ENCODE measurements around the gene PLCH1.
"Not testable (repeated sequence)": the region's sequence is repeated elsewhere in the genome, so short reads cannot be mapped to it uniquely, and the experiment has no call there.

PLCH1 gene

DNA sequence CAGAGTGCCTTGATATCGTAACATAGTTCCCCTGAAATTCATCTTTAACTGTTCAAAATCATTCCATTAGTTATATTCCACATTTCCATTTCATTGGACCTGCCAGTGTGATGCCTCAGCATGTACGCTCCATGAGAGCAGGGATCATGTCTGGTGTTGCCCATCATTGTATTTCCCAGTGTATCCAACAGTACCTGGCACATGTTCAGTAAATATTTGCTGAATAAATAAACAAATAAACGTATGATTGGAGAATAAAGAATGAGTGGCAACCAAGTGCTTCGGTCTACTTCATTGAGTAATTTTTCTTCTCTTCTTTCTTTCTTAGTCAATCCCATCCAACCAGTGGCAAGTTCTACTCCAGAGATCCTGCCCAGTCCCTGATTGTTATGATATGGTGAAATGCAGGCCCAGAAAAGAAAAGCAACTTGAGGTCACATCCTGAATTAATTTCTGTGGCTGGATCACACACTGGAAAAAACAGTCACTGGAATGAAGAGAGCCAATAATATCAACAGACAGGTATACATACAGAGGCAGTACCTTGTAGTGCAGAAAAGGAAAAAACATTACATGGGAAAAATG, 101.2 kb downstream of the PLCH1 start:
- DNase-seq (ENCODE audit: low read depth), result no peak

DNA sequence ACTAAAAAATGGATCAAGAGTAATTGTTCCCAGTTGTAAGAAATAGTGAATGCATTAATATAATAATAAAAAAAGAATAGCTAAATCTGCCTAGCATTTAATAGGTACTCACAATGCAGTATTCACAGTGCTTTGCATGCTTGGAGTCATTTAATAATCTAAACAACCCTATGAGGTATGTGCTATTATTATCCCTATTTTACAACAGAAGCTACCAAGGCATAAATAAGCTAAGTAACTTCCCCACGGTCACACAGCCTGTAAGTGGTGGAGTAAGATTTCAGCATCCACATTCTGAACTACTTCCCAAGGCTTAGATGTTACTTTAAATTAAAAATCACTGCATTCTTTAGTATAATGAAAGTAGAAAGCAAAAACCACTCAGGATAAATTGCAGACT, 102.9 kb downstream of the PLCH1 start:
- DNase-seq (ENCODE audit: low read depth), result no peak

DNA sequence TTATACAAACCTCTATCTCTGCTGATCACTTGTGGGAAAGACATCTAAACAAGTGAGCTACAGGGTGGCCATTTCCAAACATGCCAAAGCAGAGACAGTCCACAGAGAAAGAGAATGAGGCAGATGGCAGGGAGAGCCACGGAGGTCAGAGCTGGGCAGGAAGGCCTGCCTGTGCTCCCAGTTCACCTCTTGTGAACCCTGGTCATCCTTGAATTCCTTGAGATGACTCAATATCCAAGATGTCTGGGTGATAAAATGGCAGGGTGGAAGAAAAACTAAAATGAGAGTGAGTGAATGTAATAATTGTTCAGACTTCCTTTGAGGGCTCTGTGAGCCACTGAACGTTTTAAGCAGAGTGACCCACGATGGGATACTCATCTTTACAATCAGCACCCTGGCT, 104.8 kb downstream of the PLCH1 start:
- DNase-seq (ENCODE audit: low read depth), result no peak

DNA sequence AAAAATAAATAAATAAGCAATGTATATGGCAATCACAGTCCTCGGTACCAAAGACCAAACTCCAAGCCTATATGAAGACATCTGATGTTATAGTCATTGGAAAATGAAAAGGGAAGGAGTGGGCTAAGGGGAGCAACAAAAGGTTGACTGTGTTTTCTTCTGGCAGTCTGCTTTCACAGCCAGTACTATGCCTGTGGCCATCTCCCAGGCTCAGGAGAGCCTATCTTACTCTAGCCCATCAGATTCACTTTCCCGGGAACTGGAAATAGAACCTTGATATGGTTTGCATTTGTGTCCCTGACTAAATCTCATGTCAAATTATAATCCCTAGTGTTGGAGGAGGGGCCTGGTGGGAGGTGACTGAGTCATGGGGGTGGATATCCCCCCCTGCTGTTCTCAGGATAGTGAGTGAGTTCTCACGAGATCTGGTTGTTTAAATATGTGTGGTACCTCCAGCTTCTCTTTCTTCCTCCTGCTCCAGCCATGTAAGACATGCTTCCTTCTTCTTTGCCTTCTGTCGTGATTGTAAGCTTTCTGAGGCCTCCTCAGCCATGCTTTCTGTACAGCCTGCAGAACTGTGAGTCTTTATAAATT, 105.3 kb downstream of the PLCH1 start:
- DNase-seq (ENCODE audit: low read depth), result no peak

DNA sequence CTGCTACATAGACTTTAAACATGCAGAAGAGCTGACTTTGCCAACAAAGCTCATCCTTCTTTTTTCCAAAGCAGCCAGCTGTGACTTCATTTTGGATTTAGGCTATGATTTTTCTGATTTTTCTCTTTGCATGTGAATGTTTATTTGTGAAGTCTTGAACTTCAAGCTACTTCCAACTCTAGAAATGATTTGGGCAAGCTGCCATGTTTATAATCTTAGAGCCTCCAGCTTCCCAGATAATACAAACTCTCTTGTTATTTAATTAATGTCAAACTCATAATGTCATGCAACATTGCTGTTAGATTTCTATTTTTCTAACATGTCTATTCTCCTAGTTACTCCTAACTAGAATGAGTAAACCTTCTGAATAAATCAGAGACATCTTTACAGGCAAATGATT, 106.4 kb downstream of the PLCH1 start:
- not testable (repeated sequence) for DNase-seq (ENCODE audit: low read depth)

DNA sequence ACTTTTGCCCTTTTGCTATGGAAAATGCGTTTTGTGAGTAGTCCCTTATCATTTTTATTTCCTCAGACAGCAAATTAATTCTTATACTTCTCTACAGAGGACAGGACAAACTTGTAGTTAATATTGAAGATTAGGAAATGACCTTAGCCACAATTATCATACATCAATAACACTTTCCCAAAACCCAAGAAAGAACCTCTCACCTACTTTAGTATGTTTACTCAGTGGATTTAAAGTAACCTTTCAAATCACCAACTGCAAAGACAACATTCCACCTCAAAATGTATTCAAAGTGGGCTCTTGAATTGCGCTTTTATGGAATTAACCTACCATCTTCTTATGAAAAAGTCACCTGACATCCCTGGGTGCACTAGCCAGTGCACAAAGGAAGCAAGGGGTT, 107.3 kb downstream of the PLCH1 start:
- no peak for DNase-seq (ENCODE audit: low read depth)

DNA sequence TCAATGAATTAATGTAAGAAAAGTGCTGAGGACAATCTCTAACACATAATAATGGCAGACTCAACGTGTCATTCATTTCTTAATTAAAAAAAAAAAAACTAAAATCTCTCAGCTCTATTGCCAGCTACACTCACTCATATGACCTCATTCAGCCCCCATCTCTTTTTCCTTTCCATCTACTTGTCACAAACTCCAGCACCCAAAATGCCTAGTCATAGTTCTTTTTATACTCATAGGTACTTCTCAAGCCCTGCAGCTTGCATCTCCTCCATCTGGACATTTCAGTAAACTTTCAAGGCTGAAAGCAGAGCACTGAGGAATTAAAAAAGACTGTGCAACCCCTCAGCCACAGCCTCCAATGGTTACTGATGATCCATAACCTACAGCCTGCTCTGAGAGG, 109.8 kb downstream of the PLCH1 start:
- no peak for DNase-seq (ENCODE audit: low read depth)

DNA sequence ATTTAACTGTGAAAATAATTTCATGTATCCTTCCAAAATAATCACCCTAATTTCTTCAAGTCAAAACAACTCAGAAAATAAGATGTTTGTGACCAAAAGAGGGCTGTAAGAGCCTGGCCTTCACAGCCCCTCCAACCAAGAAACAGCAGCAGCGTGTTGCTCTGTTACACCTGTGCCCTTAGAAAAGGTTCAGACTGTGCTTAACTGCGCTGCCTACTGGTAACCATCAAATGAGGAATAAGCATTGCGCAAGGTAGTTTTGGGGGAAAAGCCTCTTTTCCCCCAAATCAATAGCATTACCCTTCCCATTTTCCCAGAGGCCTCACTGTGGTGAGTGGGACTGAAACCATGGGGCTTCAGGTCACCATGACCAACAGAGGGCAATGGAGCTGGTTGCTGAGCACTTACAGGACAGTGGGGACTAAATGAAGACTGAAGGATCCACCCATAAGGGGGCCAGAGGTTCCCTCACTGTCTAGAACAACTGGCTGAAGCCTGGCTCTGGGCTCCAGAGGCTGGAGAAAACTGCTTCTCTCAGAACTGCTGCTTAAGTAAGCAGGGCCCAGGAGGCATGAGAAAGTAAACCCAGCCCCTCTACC, 110.7 kb downstream of the PLCH1 start:
- DNase-seq (ENCODE audit: low read depth), result no peak

DNA sequence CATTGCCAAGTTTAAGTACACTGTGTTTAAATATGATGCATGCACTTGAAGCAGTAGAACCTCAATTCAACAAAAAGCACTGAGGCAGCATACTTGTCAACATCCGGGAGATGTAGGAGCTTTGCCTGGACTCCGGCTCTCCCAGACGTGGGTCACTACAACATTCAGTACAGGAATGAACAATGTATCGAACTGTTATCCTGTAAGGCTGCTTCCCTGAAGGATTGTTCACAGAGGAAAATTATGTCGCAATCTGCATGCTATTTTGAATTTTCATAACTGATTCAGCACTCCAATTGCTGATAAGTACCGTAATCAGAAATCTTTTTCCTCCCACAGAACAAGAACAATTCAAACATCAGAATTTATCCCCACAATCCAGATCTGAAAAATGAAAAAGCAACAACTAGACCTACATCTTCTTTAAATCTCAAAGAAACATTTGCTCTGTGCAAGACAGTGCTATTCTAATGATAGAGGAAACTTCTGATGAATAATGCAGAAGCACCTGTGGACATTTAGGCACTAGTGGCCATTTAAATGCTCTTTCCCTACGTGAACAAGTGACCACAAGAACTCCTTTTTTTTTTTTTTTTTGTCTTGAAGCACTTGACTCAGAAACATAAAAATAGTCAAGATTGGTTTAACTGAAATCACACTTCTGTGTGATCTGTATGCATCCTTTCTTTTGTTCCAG, 113.4 kb downstream of the PLCH1 start:
- no peak for DNase-seq (ENCODE audit: low read depth)

DNA sequence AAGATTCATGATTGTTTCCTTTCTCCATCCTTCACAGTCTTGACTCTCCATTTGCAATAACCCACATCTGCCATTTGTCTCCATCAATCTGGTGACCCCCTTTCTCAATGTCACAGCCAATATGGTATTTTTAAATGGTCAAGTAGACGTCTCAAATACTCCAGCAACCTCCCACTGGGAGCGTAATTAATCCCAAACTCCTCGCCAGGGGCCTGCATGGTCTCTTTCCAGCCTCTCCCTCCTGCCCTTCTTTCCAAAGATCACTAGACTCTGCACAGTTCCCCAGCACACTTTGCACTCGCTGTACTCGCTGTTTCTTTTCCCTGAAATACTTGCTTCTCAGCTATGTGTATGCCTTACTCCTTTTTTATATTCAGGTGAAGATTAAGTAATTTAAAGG, 115.3 kb downstream of the PLCH1 start:
- DNase-seq (ENCODE audit: low read depth), result no peak

DNA sequence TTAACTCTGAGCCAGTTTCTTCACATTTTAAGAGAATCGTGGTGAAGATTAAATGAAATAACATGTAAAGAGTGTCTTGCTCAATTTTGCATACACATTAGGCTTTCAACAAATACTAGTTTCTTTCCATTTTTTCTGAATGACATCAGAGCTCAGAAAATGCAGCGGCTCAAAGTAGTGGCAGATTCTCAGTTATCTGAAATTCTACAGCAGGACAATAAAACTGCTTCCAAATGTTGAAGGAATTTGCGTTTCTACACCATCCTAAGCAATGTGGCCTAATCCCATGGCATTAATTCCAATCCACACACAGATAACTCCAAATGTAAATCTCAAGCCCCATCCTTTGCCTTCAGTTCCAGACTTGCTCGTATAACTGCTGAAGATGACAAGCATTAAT, 115.8 kb downstream of the PLCH1 start:
- no peak for DNase-seq (ENCODE audit: low read depth)

DNA sequence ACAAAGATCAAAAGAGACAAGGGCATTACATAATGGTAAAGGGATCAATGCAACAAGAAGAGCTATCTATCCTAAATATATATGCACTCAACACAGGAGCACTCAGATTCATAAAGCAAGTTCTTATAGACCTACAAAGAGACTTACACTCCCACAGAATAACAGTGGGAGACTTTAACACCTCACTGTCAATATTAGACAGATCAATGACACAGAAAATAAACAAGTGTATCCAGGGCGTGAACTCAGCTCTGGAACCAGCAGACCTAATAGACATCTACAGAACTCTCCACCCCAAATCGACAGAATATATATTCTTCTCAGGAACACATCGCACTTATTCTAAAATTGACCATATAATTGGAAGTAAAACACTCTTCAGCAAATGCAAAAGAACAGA, 122.2 kb downstream of the PLCH1 start:
- not testable (repeated sequence) for DNase-seq (ENCODE audit: low read depth)

DNA sequence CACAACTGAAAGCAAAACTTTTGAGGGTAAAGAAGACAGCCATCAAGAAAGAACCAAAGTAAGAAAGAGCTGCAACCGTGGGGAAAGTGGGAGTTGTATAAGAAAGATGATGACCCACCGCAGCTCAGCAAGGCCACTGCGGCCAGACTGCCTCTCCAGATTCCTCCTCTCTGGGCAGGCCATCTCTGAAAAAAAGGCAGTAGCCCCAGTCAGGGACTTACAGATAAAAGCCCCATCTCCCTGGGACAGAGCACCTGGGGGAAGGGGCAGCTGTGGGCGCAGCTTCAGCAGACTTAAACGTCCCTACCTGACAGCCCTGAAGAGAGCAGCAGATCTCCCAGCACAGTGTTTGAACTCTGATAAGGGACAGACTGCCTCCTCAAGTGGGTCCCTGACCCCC, 124.3 kb downstream of the PLCH1 start:
- not testable (repeated sequence) for DNase-seq (ENCODE audit: low read depth)

DNA sequence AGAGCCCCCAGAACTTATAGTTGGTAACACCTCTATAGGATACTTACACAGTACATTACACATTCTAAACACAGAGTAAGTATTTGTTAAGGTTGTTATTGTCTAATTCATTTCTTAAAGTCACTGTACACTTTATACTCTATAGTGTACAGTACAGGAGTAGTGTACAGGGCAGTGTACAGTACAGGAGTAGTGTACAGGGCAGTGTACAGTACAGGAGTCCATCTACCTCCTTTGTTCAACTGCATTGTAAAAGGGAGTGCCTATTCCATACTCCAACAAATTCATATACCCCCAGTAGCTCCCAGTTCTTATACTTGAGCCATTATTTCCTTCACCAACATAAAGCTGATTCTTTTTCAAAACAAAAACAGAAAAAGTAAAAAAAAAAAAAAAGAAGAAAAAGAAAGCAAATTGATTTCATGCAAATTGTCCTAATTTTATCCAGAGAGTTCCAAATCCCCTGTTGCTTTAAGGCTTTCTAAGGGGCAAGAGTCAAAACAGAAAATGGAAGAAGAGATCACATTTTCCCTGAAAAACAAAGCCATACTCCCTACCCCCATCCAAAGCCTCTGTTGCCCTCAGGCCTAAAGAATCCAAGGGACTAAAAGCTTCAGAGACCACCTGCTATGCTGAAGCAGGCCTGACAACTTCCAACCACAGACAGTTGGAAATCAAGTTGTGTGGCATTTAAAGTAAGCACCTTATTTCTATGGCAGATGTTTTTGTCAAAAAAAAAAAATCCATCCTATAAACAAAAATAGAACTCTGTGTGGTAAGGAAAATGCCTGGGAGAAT, 125.6 kb downstream of the PLCH1 start:
- no peak for DNase-seq (ENCODE audit: low read depth)

DNA sequence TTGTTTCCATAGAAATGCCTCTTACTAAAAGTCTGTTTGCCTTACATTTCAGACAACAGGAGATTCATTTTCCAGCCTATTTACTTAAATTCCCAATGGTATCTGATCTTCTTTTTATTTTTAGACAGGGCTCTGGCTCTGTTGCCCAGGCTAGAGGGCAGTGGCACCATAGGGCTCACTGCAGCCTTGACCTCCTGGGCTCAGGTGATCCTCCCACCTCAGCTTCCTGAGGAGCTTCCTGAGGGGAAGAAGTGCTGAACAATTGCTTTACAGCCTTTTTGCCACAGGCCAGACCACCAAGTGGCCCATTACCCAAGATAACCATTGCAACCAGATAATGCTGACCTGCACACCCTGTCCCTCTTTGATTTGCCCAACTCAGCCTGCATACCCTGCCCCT, 126.3 kb downstream of the PLCH1 start:
- DNase-seq (ENCODE audit: low read depth), result no peak

DNA sequence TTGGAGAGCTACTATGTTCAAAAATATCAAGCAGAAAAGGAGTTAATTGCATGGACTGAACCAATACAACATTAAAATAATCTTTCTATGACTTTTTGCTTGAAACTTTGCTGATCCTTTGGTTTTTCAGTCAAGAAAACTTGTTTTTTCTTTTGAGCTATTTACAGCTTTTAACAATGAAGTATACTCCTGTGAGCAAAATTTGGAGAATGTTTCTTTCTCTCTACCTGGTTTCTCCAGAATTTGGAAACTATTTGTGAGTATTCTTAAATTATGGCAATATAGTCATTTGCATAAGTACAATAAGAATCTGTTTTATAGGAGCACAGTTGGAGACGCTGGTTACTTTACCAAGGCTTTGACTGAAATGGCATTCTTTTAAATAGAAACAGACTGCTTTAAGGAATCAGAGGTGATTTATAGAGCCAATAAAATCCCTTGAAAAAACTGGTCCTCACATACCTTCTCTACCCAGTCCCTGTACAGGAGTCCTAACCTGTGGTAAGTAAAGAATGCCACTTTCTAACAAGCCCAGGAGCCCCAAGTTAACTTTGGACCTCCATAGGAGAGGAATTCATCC, 127.4 kb downstream of the PLCH1 start:
- DNase-seq (ENCODE audit: low read depth), result no peak

DNA sequence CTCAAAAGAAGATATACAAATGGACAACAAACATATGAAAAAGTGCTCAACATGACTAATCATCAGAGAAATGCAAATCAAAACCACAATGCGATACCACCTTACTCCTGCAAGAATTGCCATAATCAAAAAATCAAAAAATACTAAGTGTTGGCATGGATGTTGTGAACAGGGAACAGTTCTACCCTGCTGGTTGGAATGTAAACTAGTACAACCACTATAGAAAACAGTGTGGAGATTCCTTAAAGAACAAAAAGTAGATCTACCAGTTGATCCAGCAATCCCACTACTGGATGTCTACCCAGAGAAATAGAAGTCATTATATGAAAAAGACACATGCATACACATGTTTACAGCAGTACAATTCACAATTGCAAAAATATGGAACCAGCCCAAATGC, 129.7 kb downstream of the PLCH1 start:
- not testable (repeated sequence) for DNase-seq (ENCODE audit: low read depth)

DNA sequence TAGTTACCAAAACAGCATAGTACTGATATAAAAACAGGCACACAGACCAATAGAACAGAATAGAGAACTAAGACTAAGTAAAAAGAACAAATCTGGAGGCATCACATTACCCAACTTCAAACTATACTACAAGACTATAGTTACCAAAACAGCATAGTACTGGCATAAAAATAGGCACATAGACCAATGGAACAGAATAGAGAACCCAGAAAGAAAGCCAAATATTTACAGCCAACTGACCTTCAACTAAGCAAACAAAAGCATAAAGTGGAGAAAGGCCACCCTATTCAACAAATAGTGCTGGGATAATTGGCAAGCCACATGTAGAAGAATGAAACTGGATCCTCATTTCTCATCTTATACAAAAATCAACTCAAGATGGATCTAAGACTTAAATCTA, 130.5 kb downstream of the PLCH1 start:
- not testable (repeated sequence) for DNase-seq (ENCODE audit: low read depth)

DNA sequence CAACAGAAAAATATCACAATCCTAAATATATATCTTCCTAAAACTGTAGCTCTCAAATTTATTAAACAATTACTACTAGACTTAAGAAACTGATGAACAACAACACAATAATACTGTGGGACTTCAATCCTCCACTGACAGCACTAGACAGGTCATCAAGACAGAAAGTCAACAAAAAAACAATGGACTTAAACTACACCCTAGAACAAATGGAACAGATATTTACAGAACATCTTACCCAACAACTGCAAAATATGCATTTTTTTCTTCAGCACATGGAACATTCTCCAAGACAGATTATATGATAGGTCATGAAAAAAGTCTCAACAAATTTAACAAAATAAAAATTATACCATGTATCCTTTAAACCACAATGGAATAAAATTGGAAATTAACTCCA, 133.4 kb downstream of the PLCH1 start:
- no peak for DNase-seq (ENCODE audit: low read depth)

DNA sequence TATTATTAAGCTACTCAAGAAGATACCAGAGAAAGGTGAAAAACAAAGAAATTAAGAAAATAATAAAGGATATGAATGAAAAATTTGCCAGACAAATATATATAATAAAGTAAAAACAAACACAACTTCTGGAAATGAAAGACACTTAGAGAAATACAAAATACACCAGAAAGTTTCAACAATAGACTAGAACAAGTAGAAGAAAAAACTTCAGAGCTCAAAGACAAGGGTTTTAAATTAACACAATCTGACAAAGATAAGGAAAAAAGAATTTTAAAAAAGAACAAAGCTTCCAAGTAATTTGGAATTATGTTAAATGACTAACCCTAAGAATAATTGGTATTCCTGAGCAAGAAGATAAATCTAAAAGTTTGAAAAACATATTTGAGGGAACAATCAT, 135.3 kb downstream of the PLCH1 start:
- DNase-seq (ENCODE audit: low read depth), result no peak

DNA sequence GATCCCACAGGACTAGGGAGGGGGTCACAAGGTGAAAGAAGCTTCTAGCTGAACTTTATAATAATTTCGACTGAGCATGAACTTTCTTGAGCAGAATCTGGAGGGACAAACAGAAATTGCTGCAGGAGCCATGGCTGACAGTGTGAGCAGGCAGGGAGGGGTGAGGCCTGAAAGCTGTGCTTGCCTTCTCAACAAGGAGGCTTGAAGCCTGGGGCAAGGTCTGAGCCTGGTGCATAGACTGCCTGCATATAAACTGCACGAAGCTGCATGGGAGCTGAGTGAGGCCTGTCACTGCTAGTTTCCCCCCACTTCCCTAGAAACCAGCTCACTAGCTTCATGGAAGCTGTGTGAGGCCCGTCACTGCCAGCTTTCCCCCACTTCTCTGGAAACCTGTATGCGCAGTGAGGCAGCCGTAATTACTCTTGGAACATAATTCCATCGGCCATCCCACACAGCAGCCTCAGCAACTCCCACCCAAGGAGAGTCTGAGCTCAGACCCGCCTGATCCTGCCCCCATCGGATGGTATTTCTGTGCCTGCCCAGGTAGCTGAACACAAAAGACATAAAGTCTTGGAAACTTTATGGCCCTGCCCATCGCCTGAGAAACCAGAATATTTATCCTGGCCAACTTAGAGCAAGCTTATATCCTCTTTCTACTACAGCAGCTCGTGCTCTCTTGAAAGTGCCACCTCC, 136.5 kb downstream of the PLCH1 start:
- DNase-seq (ENCODE audit: low read depth), result no peak

DNA sequence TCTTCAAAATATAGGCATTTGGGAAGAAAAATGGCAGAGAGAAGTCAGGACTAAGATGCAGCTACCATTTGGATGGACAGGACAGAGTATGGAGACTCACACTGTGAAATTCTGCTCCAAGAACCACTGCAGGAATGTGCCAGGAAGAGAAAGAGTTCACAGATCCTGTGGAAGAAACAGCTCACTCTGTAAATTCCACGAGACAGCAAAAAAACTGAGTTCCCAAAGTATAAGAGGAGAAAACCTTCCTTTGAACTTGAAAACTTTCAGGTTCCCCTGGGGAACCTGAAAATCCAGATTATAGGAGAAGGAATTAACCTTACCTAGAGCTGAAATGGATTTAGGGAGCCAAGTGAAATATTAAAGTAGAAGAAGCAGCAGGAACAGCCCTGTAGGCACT, 137.1 kb downstream of the PLCH1 start:
- no peak for DNase-seq (ENCODE audit: low read depth)

Data from activated T-cell treated with anti-CD3 and anti-CD28 coated beads for 48 hours (primary cell).